Activated T-cell treated with anti-CD3 and anti-CD28 coated beads for 24 hours (primary cell): Measurements from ENCODE around the gene RNF144A.

ENCODE experiments used
- DNase-seq: peaks from one replicate; pipeline ENCODE4 v3.0.0-alpha.2; 2020; ENCODE audit warnings: low read depth

The RNF144A gene

GRCh38 chr2:7089284-7089683 is 172.1 kb downstream of the RNF144A start:
- no peak for DNase-seq

GRCh38 chr2:7089898-7090510 is 172.8 kb downstream of the RNF144A start:
- DNase-seq = no peak

- DNase-seq = no peak
Observed at GRCh38 chr2:7093376-7093775, 176.2 kb downstream of the RNF144A start.
